GM23338 (cell line): ENCODE data around the gene LIMCH1. TPM values are rescaled to one million over a fixed set of nuclear protein-coding genes. Genes with fewer than 3 reads are reported as not detected.

Experiments
- ATAC-seq: fragments of 200-7000 bp; cut with Tn5 transposase; 3 replicates; pipeline ENCODE4 v1.9.1; 2020
- DNase-seq: peaks from one replicate; pipeline ENCODE4 v3.0.0-alpha.2; 2015; ENCODE audit warnings: low spot score
- H2AFZ ChIP-seq: fragments of 200-600 bp; sonication (generic); 2 replicates; pipeline ENCODE4 v1.8.0; 2016; ENCODE audit warnings: antibody characterized with exemption, mild to moderate bottlenecking, moderate library complexity
- H3F3A ChIP-seq: fragments of 200-600 bp; sonication (generic); replicated peaks from 2 replicates; pipeline ENCODE4 v1.8.0; 2017; ENCODE audit warnings: antibody characterized with exemption, mixed run types, low read depth
- H3K27ac ChIP-seq: fragments of 200-600 bp; sonication (generic); 2 replicates; pipeline ENCODE4 v1.6.1; 2016; ENCODE audit warnings: low read depth
- H3K27me3 ChIP-seq: fragments of 200-600 bp; sonication (generic); 2 replicates; pipeline ENCODE4 v1.8.0; 2016; ENCODE audit warnings: mild to moderate bottlenecking, mixed run types, moderate library complexity; ENCODE audit not compliant: insufficient read depth
- H3K36me3 ChIP-seq: fragments of 200-600 bp; sonication (generic); 2 replicates; pipeline ENCODE4 v1.8.0; 2016; ENCODE audit warnings: mild to moderate bottlenecking; ENCODE audit not compliant: insufficient read depth
- H3K4me1 ChIP-seq: fragments of 200-600 bp; sonication (generic); 2 replicates; pipeline ENCODE4 v1.8.0; 2016; ENCODE audit warnings: mild to moderate bottlenecking, moderate library complexity; ENCODE audit not compliant: insufficient read depth
- H3K4me2 ChIP-seq: fragments of 200-600 bp; sonication (generic); 2 replicates; pipeline ENCODE4 v1.7.1; 2017; ENCODE audit warnings: mixed run types
- H3K4me3 ChIP-seq: fragments of 200-600 bp; sonication (generic); 2 replicates; pipeline ENCODE4 v1.6.1; 2016; ENCODE audit warnings: mixed run types
- H3K79me2 ChIP-seq: fragments of 200-600 bp; sonication (generic); replicated peaks from 2 replicates; pipeline ENCODE4 v1.8.0; 2017; ENCODE audit warnings: mild to moderate bottlenecking; ENCODE audit not compliant: insufficient read depth
- H3K9me2 ChIP-seq: fragments of 200-600 bp; sonication (generic); 2 replicates; pipeline ENCODE4 v1.8.0; 2017; ENCODE audit not compliant: insufficient read depth
- H4K20me1 ChIP-seq: fragments of 200-600 bp; sonication (generic); replicated peaks from 2 replicates; pipeline ENCODE4 v1.8.0; 2017; ENCODE audit warnings: mild to moderate bottlenecking; ENCODE audit not compliant: insufficient read depth
- H3K27ac Mint-ChIP-seq: 2 replicates; pipeline ENCODE4 v1.8.0; 2020; ENCODE audit warnings: inconsistent platforms, mild to moderate bottlenecking, moderate library complexity, mixed read lengths
- H3K27me3 Mint-ChIP-seq: 3 replicates; pipeline ENCODE4 v1.8.0; 2022; ENCODE audit warnings: low read depth, mild to moderate bottlenecking, moderate library complexity, mixed read lengths, inconsistent platforms; ENCODE audit not compliant: insufficient read depth, poor library complexity
- H3K36me3 Mint-ChIP-seq: 3 replicates; pipeline ENCODE4 v1.8.0; 2021; ENCODE audit warnings: low read depth, mild to moderate bottlenecking, inconsistent platforms, moderate library complexity, mixed read lengths
- H3K4me1 Mint-ChIP-seq: 3 replicates; pipeline ENCODE4 v1.8.0; 2020; ENCODE audit warnings: mild to moderate bottlenecking, inconsistent platforms, mixed read lengths
- H3K4me3 Mint-ChIP-seq: 3 replicates; pipeline ENCODE4 v1.8.0; 2021; ENCODE audit warnings: moderate library complexity, mild to moderate bottlenecking, inconsistent platforms, mixed read lengths
- H3K9me3 Mint-ChIP-seq: 3 replicates; pipeline ENCODE4 v1.8.0; 2020; ENCODE audit warnings: moderate library complexity, mild to moderate bottlenecking, inconsistent platforms, mixed read lengths
- CREB1 ChIP-seq: fragments of 250-450 bp; sonication (Bioruptor Pico); IDR thresholded peaks from 2 replicates; pipeline ENCODE4 v1.5.0; 2020; ENCODE audit warnings: low read depth, mild to moderate bottlenecking, moderate library complexity
- EZH2 ChIP-seq: fragments of 200-600 bp; sonication (generic); IDR thresholded peaks from one replicate; pipeline ENCODE4 v1.8.0; 2017; ENCODE audit warnings: antibody characterized with exemption, mild to moderate bottlenecking, low read depth; ENCODE audit not compliant: unreplicated experiment
- EZH2phosphoT487 ChIP-seq: fragments of 200-600 bp; sonication (generic); IDR thresholded peaks from one replicate; pipeline ENCODE4 v1.8.1; 2018; ENCODE audit warnings: antibody characterized with exemption; ENCODE audit not compliant: unreplicated experiment
- JUNB ChIP-seq: IDR thresholded peaks from one replicate; pipeline ENCODE4 v1.6.1; 2016; ENCODE audit warnings: antibody characterized with exemption; ENCODE audit not compliant: unreplicated experiment
- NANOG ChIP-seq: IDR thresholded peaks from 2 replicates; pipeline ENCODE4 v1.6.1; 2016; ENCODE audit warnings: antibody characterized with exemption, borderline replicate concordance
- POLR2AphosphoS5 ChIP-seq: IDR thresholded peaks from 2 replicates; pipeline ENCODE4 v1.6.1; 2016; ENCODE audit warnings: antibody characterized with exemption, low read depth
- STAT1 ChIP-seq: IDR thresholded peaks from one replicate; pipeline ENCODE4 v1.6.1; 2016; ENCODE audit warnings: antibody characterized with exemption; ENCODE audit not compliant: unreplicated experiment
- ZNF114 ChIP-seq: fragments of 250-450 bp; sonication (Bioruptor Pico); IDR thresholded peaks from 2 replicates; pipeline ENCODE4 v1.5.0; 2020; ENCODE audit warnings: mild to moderate bottlenecking, moderate library complexity
- ZNF331 ChIP-seq: fragments of 250-450 bp; sonication (Bioruptor Pico); IDR thresholded peaks from 2 replicates; pipeline ENCODE4 v1.5.0; 2020; ENCODE audit warnings: low read depth, mild to moderate bottlenecking, moderate library complexity
- polyA plus RNA-seq: library from polyadenylated mRNA; unstranded; fragments of >200 nt; fragmentation: Nextera tagmentation; extraction: Ambion mirVana; gene quantifications from 2 replicates; pipeline ENCODE4 v1.2.1, GENCODE V29; 2016
- total RNA-seq: library from RNA; depleted of rRNA; stranded (reverse); fragments of >200 nt; shearing (Covaris generic); gene quantifications from 2 replicates; pipeline ENCODE4 v1.2.3, GENCODE V29; 2014
- TF ChIP-seq, protein P1 (sequence below): IDR thresholded peaks from 2 replicates; pipeline ENCODE4 v1.6.1; 2016; ENCODE audit warnings: antibody characterized with exemption
- TF ChIP-seq, protein P2 (sequence below): IDR thresholded peaks from one replicate; pipeline ENCODE4 v1.6.1; 2018; ENCODE audit warnings: antibody characterized with exemption; ENCODE audit not compliant: unreplicated experiment
- TF ChIP-seq, protein P3 (sequence below): fragments of 250-450 bp; sonication (Bioruptor Pico); IDR thresholded peaks from 2 replicates; pipeline ENCODE4 v1.5.0; 2020; ENCODE audit warnings: mild to moderate bottlenecking, moderate library complexity
- TF ChIP-seq, protein P4 (sequence below), 2 experiments: fragments of 200-600 bp in 1 of 2; sonication (generic) in 1 of 2; conservative IDR thresholded peaks; 2 replicates each; pipeline versions ENCODE4 v1.5.1 to v1.6.1; 2016 to 2017; ENCODE audit warnings: antibody characterized with exemption in 2 of 2, low read depth in 2 of 2, mild to moderate bottlenecking in 2 of 2, moderate library complexity in 1 of 2

LIMCH1 gene
- total and polyA plus RNA-seq, 2 experiments from 2014 or later, result 1.5 TPM

DNA sequence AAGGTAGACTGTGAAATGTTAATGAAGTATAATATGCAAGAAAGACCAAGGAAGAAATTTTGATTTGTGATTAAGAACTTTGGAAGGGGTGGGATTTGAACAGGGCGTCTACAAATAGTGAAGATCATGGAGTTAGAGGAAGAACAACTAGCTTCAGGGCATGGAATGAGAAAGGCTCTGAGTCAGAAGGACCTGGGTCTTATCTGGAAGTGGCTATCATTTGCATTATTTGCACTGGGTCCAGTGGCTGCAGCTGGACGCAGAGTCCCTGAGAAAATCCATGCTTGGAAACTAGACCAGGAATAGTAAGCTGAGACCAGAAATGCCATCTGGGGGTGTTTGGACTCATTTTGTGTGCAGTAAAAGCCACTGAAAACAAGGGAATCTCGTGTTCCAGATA is 4.3 kb upstream of the LIMCH1 start:
- Histone ChIP-seq H4K20me1 (no peaks in the 10 kb centered on the region), H3F3A (no peaks in the 10 kb centered on the region), H3K9me2 (0 out of 2 replicates have a peak, but pooled peaks cover 6% of the 10 kb centered on the region), H3K4me1 (peaks cover 23% of the 10 kb centered on the region), H3K36me3 (no peaks in the 10 kb centered on the region), H3K4me3 (no peak overlapping the region), H3K4me2 (no peak overlapping the region), H3K27ac (no peak overlapping the region), H2AFZ (no peak overlapping the region), H3K27me3 (no peaks in the 10 kb centered on the region), H3K79me2 (no peaks in the 10 kb centered on the region)
- H3K36me3 Mint-ChIP-seq, result no peaks in the 10 kb centered on the region
- no peak for ATAC-seq
- no peak overlapping the region for H3K4me3 Mint-ChIP-seq
- H3K4me1 Mint-ChIP-seq, result peaks cover 9% of the 10 kb centered on the region; the same call in 2 of the 3 replicates
- TF ChIP-seq EZH2 (no peak), ZNF114 (CRISPR knock-in tag) (no peak), STAT1 (no peak), EZH2phosphoT487 (no peak), JUNB (no peak), POLR2AphosphoS5 (no peak), ZNF331 (CRISPR knock-in tag) (no peak), NANOG (no peak), CREB1 (CRISPR knock-in tag) (no peak)
- TF ChIP-seq, protein P1, sequence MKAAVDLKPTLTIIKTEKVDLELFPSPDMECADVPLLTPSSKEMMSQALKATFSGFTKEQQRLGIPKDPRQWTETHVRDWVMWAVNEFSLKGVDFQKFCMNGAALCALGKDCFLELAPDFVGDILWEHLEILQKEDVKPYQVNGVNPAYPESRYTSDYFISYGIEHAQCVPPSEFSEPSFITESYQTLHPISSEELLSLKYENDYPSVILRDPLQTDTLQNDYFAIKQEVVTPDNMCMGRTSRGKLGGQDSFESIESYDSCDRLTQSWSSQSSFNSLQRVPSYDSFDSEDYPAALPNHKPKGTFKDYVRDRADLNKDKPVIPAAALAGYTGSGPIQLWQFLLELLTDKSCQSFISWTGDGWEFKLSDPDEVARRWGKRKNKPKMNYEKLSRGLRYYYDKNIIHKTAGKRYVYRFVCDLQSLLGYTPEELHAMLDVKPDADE, result no peak
- TF ChIP-seq, protein P2, sequence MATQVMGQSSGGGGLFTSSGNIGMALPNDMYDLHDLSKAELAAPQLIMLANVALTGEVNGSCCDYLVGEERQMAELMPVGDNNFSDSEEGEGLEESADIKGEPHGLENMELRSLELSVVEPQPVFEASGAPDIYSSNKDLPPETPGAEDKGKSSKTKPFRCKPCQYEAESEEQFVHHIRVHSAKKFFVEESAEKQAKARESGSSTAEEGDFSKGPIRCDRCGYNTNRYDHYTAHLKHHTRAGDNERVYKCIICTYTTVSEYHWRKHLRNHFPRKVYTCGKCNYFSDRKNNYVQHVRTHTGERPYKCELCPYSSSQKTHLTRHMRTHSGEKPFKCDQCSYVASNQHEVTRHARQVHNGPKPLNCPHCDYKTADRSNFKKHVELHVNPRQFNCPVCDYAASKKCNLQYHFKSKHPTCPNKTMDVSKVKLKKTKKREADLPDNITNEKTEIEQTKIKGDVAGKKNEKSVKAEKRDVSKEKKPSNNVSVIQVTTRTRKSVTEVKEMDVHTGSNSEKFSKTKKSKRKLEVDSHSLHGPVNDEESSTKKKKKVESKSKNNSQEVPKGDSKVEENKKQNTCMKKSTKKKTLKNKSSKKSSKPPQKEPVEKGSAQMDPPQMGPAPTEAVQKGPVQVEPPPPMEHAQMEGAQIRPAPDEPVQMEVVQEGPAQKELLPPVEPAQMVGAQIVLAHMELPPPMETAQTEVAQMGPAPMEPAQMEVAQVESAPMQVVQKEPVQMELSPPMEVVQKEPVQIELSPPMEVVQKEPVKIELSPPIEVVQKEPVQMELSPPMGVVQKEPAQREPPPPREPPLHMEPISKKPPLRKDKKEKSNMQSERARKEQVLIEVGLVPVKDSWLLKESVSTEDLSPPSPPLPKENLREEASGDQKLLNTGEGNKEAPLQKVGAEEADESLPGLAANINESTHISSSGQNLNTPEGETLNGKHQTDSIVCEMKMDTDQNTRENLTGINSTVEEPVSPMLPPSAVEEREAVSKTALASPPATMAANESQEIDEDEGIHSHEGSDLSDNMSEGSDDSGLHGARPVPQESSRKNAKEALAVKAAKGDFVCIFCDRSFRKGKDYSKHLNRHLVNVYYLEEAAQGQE, result no peak
- TF ChIP-seq, protein P3, sequence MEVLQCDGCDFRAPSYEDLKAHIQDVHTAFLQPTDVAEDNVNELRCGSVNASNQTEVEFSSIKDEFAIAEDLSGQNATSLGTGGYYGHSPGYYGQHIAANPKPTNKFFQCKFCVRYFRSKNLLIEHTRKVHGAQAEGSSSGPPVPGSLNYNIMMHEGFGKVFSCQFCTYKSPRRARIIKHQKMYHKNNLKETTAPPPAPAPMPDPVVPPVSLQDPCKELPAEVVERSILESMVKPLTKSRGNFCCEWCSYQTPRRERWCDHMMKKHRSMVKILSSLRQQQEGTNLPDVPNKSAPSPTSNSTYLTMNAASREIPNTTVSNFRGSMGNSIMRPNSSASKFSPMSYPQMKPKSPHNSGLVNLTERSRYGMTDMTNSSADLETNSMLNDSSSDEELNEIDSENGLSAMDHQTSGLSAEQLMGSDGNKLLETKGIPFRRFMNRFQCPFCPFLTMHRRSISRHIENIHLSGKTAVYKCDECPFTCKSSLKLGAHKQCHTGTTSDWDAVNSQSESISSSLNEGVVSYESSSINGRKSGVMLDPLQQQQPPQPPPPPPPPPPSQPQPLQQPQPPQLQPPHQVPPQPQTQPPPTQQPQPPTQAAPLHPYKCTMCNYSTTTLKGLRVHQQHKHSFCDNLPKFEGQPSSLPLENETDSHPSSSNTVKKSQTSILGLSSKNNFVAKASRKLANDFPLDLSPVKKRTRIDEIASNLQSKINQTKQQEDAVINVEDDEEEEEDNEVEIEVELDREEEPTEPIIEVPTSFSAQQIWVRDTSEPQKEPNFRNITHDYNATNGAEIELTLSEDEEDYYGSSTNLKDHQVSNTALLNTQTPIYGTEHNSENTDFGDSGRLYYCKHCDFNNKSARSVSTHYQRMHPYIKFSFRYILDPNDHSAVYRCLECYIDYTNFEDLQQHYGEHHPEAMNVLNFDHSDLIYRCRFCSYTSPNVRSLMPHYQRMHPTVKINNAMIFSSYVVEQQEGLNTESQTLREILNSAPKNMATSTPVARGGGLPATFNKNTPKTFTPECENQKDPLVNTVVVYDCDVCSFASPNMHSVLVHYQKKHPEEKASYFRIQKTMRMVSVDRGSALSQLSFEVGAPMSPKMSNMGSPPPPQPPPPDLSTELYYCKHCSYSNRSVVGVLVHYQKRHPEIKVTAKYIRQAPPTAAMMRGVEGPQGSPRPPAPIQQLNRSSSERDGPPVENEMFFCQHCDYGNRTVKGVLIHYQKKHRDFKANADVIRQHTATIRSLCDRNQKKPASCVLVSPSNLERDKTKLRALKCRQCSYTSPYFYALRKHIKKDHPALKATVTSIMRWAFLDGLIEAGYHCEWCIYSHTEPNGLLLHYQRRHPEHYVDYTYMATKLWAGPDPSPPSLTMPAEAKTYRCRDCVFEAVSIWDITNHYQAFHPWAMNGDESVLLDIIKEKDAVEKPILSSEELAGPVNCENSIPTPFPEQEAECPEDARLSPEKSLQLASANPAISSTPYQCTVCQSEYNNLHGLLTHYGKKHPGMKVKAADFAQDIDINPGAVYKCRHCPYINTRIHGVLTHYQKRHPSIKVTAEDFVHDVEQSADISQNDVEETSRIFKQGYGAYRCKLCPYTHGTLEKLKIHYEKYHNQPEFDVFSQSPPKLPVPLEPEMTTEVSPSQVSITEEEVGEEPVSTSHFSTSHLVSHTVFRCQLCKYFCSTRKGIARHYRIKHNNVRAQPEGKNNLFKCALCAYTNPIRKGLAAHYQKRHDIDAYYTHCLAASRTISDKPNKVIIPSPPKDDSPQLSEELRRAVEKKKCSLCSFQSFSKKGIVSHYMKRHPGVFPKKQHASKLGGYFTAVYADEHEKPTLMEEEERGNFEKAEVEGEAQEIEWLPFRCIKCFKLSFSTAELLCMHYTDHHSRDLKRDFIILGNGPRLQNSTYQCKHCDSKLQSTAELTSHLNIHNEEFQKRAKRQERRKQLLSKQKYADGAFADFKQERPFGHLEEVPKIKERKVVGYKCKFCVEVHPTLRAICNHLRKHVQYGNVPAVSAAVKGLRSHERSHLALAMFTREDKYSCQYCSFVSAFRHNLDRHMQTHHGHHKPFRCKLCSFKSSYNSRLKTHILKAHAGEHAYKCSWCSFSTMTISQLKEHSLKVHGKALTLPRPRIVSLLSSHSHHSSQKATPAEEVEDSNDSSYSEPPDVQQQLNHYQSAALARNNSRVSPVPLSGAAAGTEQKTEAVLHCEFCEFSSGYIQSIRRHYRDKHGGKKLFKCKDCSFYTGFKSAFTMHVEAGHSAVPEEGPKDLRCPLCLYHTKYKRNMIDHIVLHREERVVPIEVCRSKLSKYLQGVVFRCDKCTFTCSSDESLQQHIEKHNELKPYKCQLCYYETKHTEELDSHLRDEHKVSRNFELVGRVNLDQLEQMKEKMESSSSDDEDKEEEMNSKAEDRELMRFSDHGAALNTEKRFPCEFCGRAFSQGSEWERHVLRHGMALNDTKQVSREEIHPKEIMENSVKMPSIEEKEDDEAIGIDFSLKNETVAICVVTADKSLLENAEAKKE (CRISPR knock-in tag), result no peak
- TF ChIP-seq, protein P4, sequence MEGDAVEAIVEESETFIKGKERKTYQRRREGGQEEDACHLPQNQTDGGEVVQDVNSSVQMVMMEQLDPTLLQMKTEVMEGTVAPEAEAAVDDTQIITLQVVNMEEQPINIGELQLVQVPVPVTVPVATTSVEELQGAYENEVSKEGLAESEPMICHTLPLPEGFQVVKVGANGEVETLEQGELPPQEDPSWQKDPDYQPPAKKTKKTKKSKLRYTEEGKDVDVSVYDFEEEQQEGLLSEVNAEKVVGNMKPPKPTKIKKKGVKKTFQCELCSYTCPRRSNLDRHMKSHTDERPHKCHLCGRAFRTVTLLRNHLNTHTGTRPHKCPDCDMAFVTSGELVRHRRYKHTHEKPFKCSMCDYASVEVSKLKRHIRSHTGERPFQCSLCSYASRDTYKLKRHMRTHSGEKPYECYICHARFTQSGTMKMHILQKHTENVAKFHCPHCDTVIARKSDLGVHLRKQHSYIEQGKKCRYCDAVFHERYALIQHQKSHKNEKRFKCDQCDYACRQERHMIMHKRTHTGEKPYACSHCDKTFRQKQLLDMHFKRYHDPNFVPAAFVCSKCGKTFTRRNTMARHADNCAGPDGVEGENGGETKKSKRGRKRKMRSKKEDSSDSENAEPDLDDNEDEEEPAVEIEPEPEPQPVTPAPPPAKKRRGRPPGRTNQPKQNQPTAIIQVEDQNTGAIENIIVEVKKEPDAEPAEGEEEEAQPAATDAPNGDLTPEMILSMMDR (conservative IDR thresholded peaks at IDR 0.05; ENCODE audit: low read depth in 2 of 2), result no peak
- no peaks in the 10 kb centered on the region for H3K9me3 Mint-ChIP-seq
- H3K27ac Mint-ChIP-seq, result no peak overlapping the region
- DNase-seq, result no peak
- H3K27me3 Mint-ChIP-seq, result peaks cover 6% of the 10 kb centered on the region
